Measurements from ENCODE around the gene DOK5. TPM values are rescaled to one million over a fixed set of nuclear protein-coding genes. Genes with fewer than 3 reads are reported as not detected.

Gene DOK5
- total and polyA plus RNA-seq, 2 of the 8 experiments (the other 6 are each of a cell fraction or from before 2014, with no cell fraction given) = 8.9 to 15.0 TPM

GRCh38 chr20:54633374-54634355 is 158.3 kb downstream of the DOK5 start:
- ChIA-PET CTCF (ENCODE audit: partially characterized antibody) (interaction anchor here (0.6 to 1.4 kb wide), 5 partner anchors 9 to 410 kb away, joined by 3 read pairs; no protein-coding TSS in a partner anchor), POLR2A (ENCODE audit: partially characterized antibody) (interaction anchor here (0.7 kb wide), 1 partner anchor 433 kb away, joined by 3 read pairs; no protein-coding TSS in a partner anchor)
- Histone ChIP-seq H4K8ac (ENCODE audit: extremely low read depth, insufficient read depth, low read length) (no peak overlapping the region), H3K23me2 (ENCODE audit: low read depth, low read length) (no peaks in the 10 kb centered on the region), H3K23ac (ENCODE audit: insufficient read length) (no peak overlapping the region), H2AK5ac (ENCODE audit: low read depth, low read length) (no peak overlapping the region), H3K36me3 (ENCODE audit: control insufficient read depth in 2 of 4, insufficient read depth in 4 of 4, low read length in 3 of 4) (no peaks in the 10 kb centered on the region), H3K9me3 (ENCODE audit: insufficient read depth in 2 of 2, low read depth in 1 of 2, low read length in 1 of 2) (peaks cover 3 to 4% of the 10 kb centered on the region in 2 experiments; a peak in 1 of 4 replicates), H3K27me3 (replicated peaks in 1 of 4; ENCODE audit: control insufficient read depth in 3 of 4, extremely low read depth in 1 of 4, insufficient read depth in 3 of 4, low read length in 3 of 4) (no peaks in the 10 kb centered on the region), H3K4me3 (ENCODE audit: extremely low read depth in 1 of 4, insufficient read depth in 2 of 4, low read depth in 3 of 4, low read length in 4 of 4) (no peak overlapping the region), H2BK12ac (ENCODE audit: low read depth, low read length) (no peak overlapping the region), H3K18ac (ENCODE audit: extremely low read depth, low read length) (no peak overlapping the region), H3K79me2 (ENCODE audit: control insufficient read depth in 1 of 2, insufficient read depth in 2 of 2, low read length in 2 of 2) (no peaks in the 10 kb centered on the region), H2BK5ac (ENCODE audit: low read depth, low read length) (no peak overlapping the region), H3K4me1 (replicated peaks in 1 of 4; ENCODE audit: control insufficient read depth in 3 of 4, insufficient read depth in 4 of 4, low read length in 3 of 4) (peaks cover 0 to 7% (median 2%) of the 10 kb centered on the region in 4 experiments; a peak in 5 of 7 replicates), H3K4me2 (ENCODE audit: insufficient read depth in 1 of 2, low read depth in 2 of 2, low read length in 2 of 2) (no peak overlapping the region), H4K91ac (replicated peaks; ENCODE audit: insufficient read length, low read length) (no peak overlapping the region), H2BK15ac (ENCODE audit: low read length) (no peak overlapping the region), H3K56ac (replicated peaks; ENCODE audit: insufficient read length, low read depth, low read length) (no peak overlapping the region), H2AFZ (ENCODE audit: low read length) (no peak overlapping the region), H3K9ac (replicated peaks in 1 of 4; ENCODE audit: extremely low read depth in 1 of 4, low read depth in 3 of 4, low read length in 3 of 4) (no peak overlapping the region), H2BK120ac (replicated peaks; ENCODE audit: low read depth, low read length) (no peak overlapping the region), H2BK20ac (ENCODE audit: low read length) (no peak overlapping the region), H4K20me1 (replicated peaks in 1 of 2; ENCODE audit: control insufficient read depth in 1 of 2, insufficient read depth in 2 of 2, low read length in 2 of 2) (no peaks in the 10 kb centered on the region), H3K27ac (ENCODE audit: low read depth, low read length) (no peak overlapping the region), H4K5ac (ENCODE audit: insufficient read length, low read depth, low read length) (no peak overlapping the region), H3K14ac (ENCODE audit: insufficient read length) (no peak overlapping the region), H3K4ac (replicated peaks; ENCODE audit: insufficient read length, low read depth, low read length) (no peak overlapping the region), H3K79me1 (ENCODE audit: low read depth, low read length) (no peaks in the 10 kb centered on the region)
- no peak for DNase-seq (ENCODE audit: low read depth in 1 of 2, low spot score in 2 of 2)
- 76 to 100% methylated on average over 1 to 13 of the region's 13 CpGs for WGBS, 2 experiments (ENCODE audit: extremely low coverage in 1 of 2, insufficient coverage in 1 of 2, insufficient read length in 1 of 2, insufficient replicate concordance in 2 of 2, low coverage in 1 of 2, low lambda C conversion rate in 2 of 2, missing lambda C conversion rate in 1 of 2)
- FAIRE-seq = no peak
